PC-9 (cell line): ENCODE measurements around the gene B3GNT5. TPM values are rescaled to one million over a fixed set of nuclear protein-coding genes. Genes with fewer than 3 reads are reported as not detected.

ENCODE experiments used
- Bru-seq: library from RNA; stranded (reverse); fragments of 400-500 nt; gene quantifications from one replicate; lab custom pipeline; 2021; lab: Mats Ljungman, UMichigan
- BruChase-seq, 2 experiments: library from RNA; stranded (reverse); fragments of 400-500 nt; gene quantifications; one replicate each; lab custom pipeline; 2021; lab: Mats Ljungman, UMichigan
- BruUV-seq: library from RNA; stranded (reverse); fragments of 400-500 nt; replicated peaks from 2 replicates; lab custom pipeline; 2021; lab: Mats Ljungman, UMichigan
- CTCF ChIA-PET: fragments of 300-600 bp; sonication (Branson Sonifier 250); formaldehyde crosslinking; loops from one replicate; lab custom pipeline; 2022; ENCODE audit warnings: antibody characterized with exemption; lab: Charles Lee
- POLR2A ChIA-PET: fragments of 300-600 bp; sonication (Branson Sonifier 250); formaldehyde crosslinking; loops from one replicate; lab custom pipeline; 2022; ENCODE audit warnings: antibody characterized with exemption; ENCODE audit not compliant: unreplicated experiment; lab: Charles Lee
- DNase-seq, 2 experiments: peaks; one replicate each; pipeline versions ENCODE4 v3.0.0 to v3.0.0-alpha.2; 2015 to 2022; ENCODE audit warnings: mixed read lengths in 1 of 2
- H2AFZ ChIP-seq: fragments of 200-600 bp; sonication (generic); 2 replicates; pipeline ENCODE4 v1.8.1; 2017; ENCODE audit warnings: antibody characterized with exemption
- H3F3A ChIP-seq: fragments of 200-600 bp; sonication (generic); 2 replicates; pipeline ENCODE4 v1.8.1; 2017; ENCODE audit warnings: antibody characterized with exemption, mild to moderate bottlenecking, low read depth; ENCODE audit not compliant: insufficient read depth
- H3K27ac ChIP-seq: fragments of 200-600 bp; sonication (generic); 2 replicates; pipeline ENCODE4 v1.6.1; 2016; ENCODE audit warnings: mixed run types
- H3K27me3 ChIP-seq: fragments of 200-600 bp; sonication (generic); 2 replicates; pipeline ENCODE4 v1.6.1; 2016; ENCODE audit warnings: low read depth, mixed run types; ENCODE audit not compliant: insufficient read depth
- H3K36me3 ChIP-seq: fragments of 200-600 bp; sonication (generic); 2 replicates; pipeline ENCODE4 v1.6.1; 2016; ENCODE audit warnings: low read depth, mixed run types
- H3K4me1 ChIP-seq: fragments of 200-600 bp; sonication (generic); replicated peaks from 2 replicates; pipeline ENCODE4 v1.6.1; 2016; ENCODE audit warnings: mixed run types; ENCODE audit not compliant: insufficient read depth
- H3K4me2 ChIP-seq: fragments of 200-600 bp; sonication (generic); 2 replicates; pipeline ENCODE4 v1.6.1; 2017; ENCODE audit warnings: mixed run types
- H3K4me3 ChIP-seq: fragments of 200-600 bp; sonication (generic); 2 replicates; pipeline ENCODE4 v1.6.1; 2016; ENCODE audit warnings: mixed run types
- H3K79me2 ChIP-seq: fragments of 200-600 bp; sonication (generic); 2 replicates; pipeline ENCODE4 v1.6.1; 2017; ENCODE audit warnings: low read depth, mixed run types
- H3K9me2 ChIP-seq: fragments of 200-600 bp; sonication (generic); 2 replicates; pipeline ENCODE4 v1.8.1; 2017; ENCODE audit warnings: mild to moderate bottlenecking; ENCODE audit not compliant: insufficient read depth
- H3K9me3 ChIP-seq: fragments of 200-600 bp; sonication (generic); 2 replicates; pipeline ENCODE4 v1.8.1; 2016; ENCODE audit warnings: low read depth; ENCODE audit not compliant: insufficient read depth
- H4K20me1 ChIP-seq: fragments of 200-600 bp; sonication (generic); 2 replicates; pipeline ENCODE4 v1.8.1; 2017; ENCODE audit not compliant: insufficient read depth
- EZH2 ChIP-seq: fragments of 200-600 bp; sonication (generic); IDR thresholded peaks from 2 replicates; pipeline ENCODE4 v1.8.0; 2017; ENCODE audit warnings: antibody characterized with exemption, low read depth
- intact Hi-C: fragments of 100-400 bp; cut with micrococcal nuclease; formaldehyde crosslinking; loops from one replicate; pipeline ENCODE4 v1.10.0; 2022; ENCODE audit not compliant: unreplicated experiment
- long read RNA-seq: library from polyadenylated mRNA; stranded (forward); transcript quantifications from one replicate; pipeline ENCODE4 v2.0.0, GENCODE V29; 2022
- total RNA-seq: library from RNA; stranded (reverse); gene quantifications from 2 replicates; pipeline ENCODE4 v1.2.3, GENCODE V29; 2021
- TF ChIP-seq, protein P1 (sequence below): fragments of 200-600 bp; sonication (generic); conservative IDR thresholded peaks from 2 replicates; pipeline ENCODE4 v1.6.1; 2017; ENCODE audit warnings: mixed run types, antibody characterized with exemption, mild to moderate bottlenecking, moderate library complexity

B3GNT5 gene, protein sequence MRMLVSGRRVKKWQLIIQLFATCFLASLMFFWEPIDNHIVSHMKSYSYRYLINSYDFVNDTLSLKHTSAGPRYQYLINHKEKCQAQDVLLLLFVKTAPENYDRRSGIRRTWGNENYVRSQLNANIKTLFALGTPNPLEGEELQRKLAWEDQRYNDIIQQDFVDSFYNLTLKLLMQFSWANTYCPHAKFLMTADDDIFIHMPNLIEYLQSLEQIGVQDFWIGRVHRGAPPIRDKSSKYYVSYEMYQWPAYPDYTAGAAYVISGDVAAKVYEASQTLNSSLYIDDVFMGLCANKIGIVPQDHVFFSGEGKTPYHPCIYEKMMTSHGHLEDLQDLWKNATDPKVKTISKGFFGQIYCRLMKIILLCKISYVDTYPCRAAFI
- total RNA-seq (30.7 and 33.6 TPM in 2 replicates), Bru-seq, nascent RNA (percentile 92 among the genes with signal in this experiment), BruChase-seq, experiment 1, labeled RNA remaining after a 2-hour chase (percentile 96 among the genes with signal in this experiment), BruChase-seq, experiment 2, labeled RNA remaining after a 6-hour chase (percentile 92 among the genes with signal in this experiment)
- long read RNA-seq, full-length matches to known transcripts, result 22 of 31 reads
- long read RNA-seq, partial matches to known transcripts, result 5 of 31 reads
- long read RNA-seq, other reads (novel, unspliced or antisense), result 4 of 31 reads

DNA sequence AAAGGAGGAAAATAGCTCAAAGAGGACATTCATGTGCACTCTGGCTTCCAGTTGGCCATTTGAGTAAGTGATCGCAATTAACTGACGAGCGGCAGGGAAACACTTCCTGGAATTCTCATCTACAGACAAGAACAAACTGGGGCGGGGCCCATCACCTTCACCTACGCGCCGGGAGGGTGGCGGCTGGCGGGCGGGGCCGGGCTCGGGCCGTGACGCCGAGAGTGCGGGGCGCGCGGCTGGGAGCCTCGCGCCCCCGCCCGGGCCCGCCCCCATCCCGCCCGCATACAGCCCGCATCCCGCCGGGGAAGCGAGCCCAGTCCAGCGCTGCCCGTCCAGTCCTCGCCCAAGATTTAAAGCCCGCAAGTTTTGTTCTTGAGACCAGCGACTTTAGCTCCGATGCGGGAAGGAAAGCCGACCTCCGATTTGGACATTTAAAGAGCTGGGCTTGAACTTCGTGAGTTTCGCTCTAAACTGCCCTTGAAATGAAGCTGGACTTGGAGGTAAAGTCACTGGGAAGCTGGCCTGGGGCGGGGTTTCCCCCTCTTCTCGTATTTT, at the start of gene B3GNT5:
B3GNT5 (plus strand) TSS at position 281 of the 555 bp plus-strand sequence. CDS start 16,546 bp downstream, outside the sequence.
- no peaks in the 10 kb centered on the region for H3K9me2 ChIP-seq
- peak within 1 kb of the TSS; percentile 93 for H3K4me2 ChIP-seq
- no peaks in the 10 kb centered on the region for H3K9me3 ChIP-seq
- H3K4me3 ChIP-seq, result peak within 1 kb of the TSS; percentile 96
- DNase-seq, result peak; percentile 82 to 85
- ChIA-PET POLR2A (interaction anchor here (0.7 to 1.3 kb wide), 3 partner anchors 12 to 57 kb away, joined by 3 to 5 read pairs (median 5); no protein-coding TSS in a partner anchor), CTCF (interaction anchor here (0.8 to 1.7 kb wide), 4 partner anchors 22 to 989 kb away, joined by 3 to 10 read pairs (median 4); no protein-coding TSS in a partner anchor)
- intact Hi-C loops, result loop anchor here (1.0 to 5.0 kb wide), 4 partner anchors 34 to 131 kb away; no protein-coding TSS in a partner anchor
- H3F3A ChIP-seq, result peaks cover 15% of the 10 kb centered on the region
- no TSS peak for BruUV-seq
- no peaks in the 10 kb centered on the region for H4K20me1 ChIP-seq
- H3K27me3 ChIP-seq, result no peaks in the 10 kb centered on the region
- H3K79me2 ChIP-seq, result peaks cover 54% of the 10 kb centered on the region
- peaks cover 31% of the 10 kb centered on the region for H3K4me1 ChIP-seq
- TF ChIP-seq, protein P1, sequence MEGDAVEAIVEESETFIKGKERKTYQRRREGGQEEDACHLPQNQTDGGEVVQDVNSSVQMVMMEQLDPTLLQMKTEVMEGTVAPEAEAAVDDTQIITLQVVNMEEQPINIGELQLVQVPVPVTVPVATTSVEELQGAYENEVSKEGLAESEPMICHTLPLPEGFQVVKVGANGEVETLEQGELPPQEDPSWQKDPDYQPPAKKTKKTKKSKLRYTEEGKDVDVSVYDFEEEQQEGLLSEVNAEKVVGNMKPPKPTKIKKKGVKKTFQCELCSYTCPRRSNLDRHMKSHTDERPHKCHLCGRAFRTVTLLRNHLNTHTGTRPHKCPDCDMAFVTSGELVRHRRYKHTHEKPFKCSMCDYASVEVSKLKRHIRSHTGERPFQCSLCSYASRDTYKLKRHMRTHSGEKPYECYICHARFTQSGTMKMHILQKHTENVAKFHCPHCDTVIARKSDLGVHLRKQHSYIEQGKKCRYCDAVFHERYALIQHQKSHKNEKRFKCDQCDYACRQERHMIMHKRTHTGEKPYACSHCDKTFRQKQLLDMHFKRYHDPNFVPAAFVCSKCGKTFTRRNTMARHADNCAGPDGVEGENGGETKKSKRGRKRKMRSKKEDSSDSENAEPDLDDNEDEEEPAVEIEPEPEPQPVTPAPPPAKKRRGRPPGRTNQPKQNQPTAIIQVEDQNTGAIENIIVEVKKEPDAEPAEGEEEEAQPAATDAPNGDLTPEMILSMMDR, result no peak
- no peak for TF ChIP-seq EZH2
- H3K36me3 ChIP-seq, result peaks cover 15% of the 10 kb centered on the region; the same call in 1 of the 2 replicates
- H2AFZ ChIP-seq, result peak within 1 kb of the TSS; percentile 87
- H3K27ac ChIP-seq, result peak within 1 kb of the TSS; percentile 93

DNA sequence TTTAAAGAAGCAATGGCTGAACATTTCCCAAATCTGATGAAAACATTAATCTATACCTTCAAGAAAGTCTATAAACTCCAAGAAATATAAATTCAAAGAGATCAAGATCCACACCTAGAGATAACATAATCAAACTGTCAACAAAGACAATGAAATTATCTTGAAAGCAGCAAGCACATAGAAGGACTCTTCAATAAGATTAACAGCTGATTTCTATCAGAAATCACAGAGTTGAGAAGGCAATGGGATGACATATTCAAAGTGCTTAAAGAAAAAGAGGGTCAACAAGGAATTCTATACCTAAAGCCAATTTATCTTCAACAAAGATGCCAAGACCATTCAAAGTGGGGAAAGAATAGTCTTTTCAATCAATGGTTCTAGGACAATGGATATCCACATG, 49.4 kb upstream of the B3GNT5 start:
- Histone ChIP-seq H3K9me3 (peaks cover 31% of the 10 kb centered on the region), H3K9me2 (no peaks in the 10 kb centered on the region), H3F3A (peaks cover 8% of the 10 kb centered on the region; the same call in 1 of the 2 replicates), H3K4me1 (no peaks in the 10 kb centered on the region), H4K20me1 (no peaks in the 10 kb centered on the region), H3K27ac (no peak overlapping the region), H3K79me2 (no peaks in the 10 kb centered on the region), H3K4me3 (no peak overlapping the region), H3K27me3 (no peaks in the 10 kb centered on the region), H3K36me3 (no peaks in the 10 kb centered on the region), H3K4me2 (no peak overlapping the region), H2AFZ (no peak overlapping the region)
- POLR2A ChIA-PET, result no interaction called here
- no TSS peak for BruUV-seq
- no peak for DNase-seq
- CTCF ChIA-PET, result no interaction called here
- TF ChIP-seq EZH2, result no peak
- TF ChIP-seq, protein P1, result no peak
- intact Hi-C loops, result no loop called here

DNA sequence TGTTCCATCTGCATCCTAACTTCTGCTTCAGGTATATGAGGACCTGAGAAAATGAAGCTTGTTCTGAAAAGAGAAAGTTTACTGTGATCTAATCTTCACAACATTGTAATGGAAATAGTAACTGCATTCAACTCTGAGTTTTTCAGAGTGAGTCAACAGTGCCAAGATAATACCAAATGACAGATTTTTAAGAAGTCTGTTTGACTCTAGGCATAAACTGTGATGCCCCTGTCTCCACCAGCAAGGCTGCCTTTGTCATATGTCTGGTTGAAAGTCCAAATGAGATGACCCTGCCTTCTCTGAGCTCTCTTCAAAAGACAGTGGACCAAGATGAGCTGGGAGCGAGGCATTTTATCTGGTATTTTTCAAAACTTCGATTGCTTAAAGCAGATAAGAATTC, 44.8 kb upstream of the B3GNT5 start:
- no peaks in the 10 kb centered on the region for H3F3A ChIP-seq
- intact Hi-C loops, result no loop called here
- BruUV-seq, result no TSS peak
- H3K9me2 ChIP-seq, result no peaks in the 10 kb centered on the region
- POLR2A ChIA-PET, result interaction anchor here (0.7 kb wide), 1 partner anchor 968 kb away, joined by 3 read pairs; no protein-coding TSS in a partner anchor
- no peak overlapping the region for H3K4me2 ChIP-seq
- H3K27me3 ChIP-seq, result no peaks in the 10 kb centered on the region
- no peaks in the 10 kb centered on the region for H4K20me1 ChIP-seq
- DNase-seq, result peak in 1 of 2 experiments; percentile 12
- CTCF ChIA-PET, result no interaction called here
- H3K27ac ChIP-seq, result no peak overlapping the region
- TF ChIP-seq, protein P1, result no peak
- TF ChIP-seq EZH2, result no peak
- H3K9me3 ChIP-seq, result peaks cover 12% of the 10 kb centered on the region; the same call in 1 of the 2 replicates
- no peaks in the 10 kb centered on the region for H3K4me1 ChIP-seq
- no peaks in the 10 kb centered on the region for H3K79me2 ChIP-seq
- no peak overlapping the region for H2AFZ ChIP-seq
- H3K4me3 ChIP-seq, result no peak overlapping the region
- H3K36me3 ChIP-seq, result no peaks in the 10 kb centered on the region
